ENCODE measurements around the gene PLSCR1. TPM values are rescaled to one million over a fixed set of nuclear protein-coding genes. Genes with fewer than 3 reads are reported as not detected.

Gene PLSCR1
- total RNA-seq, 1 experiment from 2014 or later: 31.7 TPM

DNA sequence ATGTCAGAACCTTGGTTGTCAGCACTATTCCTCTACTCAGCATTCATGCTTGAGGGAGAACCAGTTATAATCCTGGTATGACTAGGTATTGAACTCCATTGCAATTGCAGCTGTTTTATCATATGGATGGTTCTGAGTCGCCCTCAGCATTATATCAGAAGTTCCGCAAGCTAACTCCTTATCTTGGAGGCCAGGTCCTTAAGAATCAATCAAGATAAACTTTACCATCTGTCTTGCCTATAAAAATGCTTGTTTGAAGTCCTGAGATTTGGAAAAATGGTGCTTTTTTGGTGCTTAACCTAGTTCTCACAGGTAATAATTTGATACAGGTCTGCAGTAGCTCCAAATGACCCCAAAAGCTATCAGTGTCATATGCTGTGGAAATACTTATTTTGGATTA lies 16.3 kb upstream of the PLSCR1 start:
- H3K27me3 ChIP-seq: no peaks in the 10 kb centered on the region
- DNase-seq: no peak
- H3K4me3 ChIP-seq: no peak overlapping the region
- H3K9me3 ChIP-seq (replicated peaks): 0 out of 2 replicates have a peak, but pooled peaks cover under 1% of the 10 kb centered on the region
- no peak overlapping the region for H3K27ac ChIP-seq
- H3K36me3 ChIP-seq: no peaks in the 10 kb centered on the region
- peaks cover 11% of the 10 kb centered on the region for H3K4me1 ChIP-seq

DNA sequence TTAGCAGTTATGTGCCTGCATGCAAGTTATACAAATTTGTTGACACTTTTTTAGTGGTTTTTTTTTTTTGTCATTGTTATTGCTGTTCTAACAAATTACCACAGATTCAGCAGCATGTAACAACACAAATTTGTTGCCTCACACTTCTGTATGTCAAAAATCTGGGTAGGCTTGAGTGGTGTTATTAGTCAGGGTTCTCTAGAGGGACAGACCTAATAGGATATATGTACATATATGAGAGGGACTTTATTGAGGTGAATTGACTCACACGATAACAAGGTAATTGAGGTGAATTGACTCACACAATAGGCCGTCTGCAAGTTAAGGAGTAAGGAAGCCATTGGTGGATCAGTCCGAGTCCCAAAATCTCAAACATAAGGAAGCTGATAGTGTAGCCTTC lies 15.0 kb upstream of the PLSCR1 start:
- DNase-seq: no peak
- no peak overlapping the region for H3K27ac ChIP-seq
- H3K36me3 ChIP-seq: no peaks in the 10 kb centered on the region
- peaks cover 11% of the 10 kb centered on the region for H3K4me1 ChIP-seq
- no peak overlapping the region for H3K4me3 ChIP-seq
- H3K9me3 ChIP-seq (replicated peaks): no peaks in the 10 kb centered on the region
- H3K27me3 ChIP-seq: no peaks in the 10 kb centered on the region

DNA sequence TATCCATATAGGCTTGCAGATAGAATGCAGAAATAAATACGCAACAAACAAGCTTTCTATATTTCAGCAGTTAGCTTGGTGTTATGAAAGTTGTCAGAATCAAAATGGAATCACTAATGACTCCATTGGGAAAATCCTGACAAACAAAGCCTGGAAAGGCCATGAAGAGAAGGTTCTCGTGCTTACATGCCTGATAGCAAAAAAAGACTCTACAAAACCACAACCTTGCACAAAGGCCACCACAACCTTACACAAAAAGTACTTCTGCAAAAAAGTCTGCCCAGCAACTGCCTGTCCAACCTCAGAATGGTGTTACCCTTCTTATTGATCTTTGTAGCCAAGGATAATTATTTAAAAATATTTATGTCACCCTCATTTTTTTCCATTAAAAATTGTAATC lies 14.4 kb upstream of the PLSCR1 start:
- Histone ChIP-seq H3K27ac (no peak overlapping the region), H3K4me1 (peaks cover 11% of the 10 kb centered on the region), H3K27me3 (no peaks in the 10 kb centered on the region), H3K4me3 (no peak overlapping the region), H3K36me3 (no peaks in the 10 kb centered on the region), H3K9me3 (replicated peaks) (no peaks in the 10 kb centered on the region)
- DNase-seq: no peak

DNA sequence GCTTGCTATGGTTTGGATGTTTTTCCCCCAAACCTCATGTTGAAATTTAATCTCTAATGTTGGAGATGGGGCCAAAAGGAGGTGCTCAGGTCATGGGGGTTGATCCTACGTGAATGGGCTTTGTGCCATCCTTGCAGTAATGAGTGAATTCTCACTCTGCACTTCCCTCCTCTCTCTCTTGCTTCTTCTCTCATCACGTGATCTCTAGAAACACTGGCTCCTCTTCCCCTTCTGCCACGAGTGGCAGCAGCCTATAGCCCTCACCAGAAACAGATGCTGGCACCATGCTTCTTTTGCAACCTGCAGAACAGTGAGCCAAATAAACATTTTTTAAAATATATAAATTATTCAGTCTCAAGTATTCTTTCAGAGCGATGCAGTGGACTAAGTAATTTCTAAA lies 13.3 kb upstream of the PLSCR1 start:
- no peaks in the 10 kb centered on the region for H3K36me3 ChIP-seq
- H3K27ac ChIP-seq: no peak overlapping the region
- H3K9me3 ChIP-seq (replicated peaks): no peaks in the 10 kb centered on the region
- H3K4me3 ChIP-seq: no peak overlapping the region
- DNase-seq: no peak
- H3K27me3 ChIP-seq: no peaks in the 10 kb centered on the region
- peaks cover 11% of the 10 kb centered on the region for H3K4me1 ChIP-seq

DNA sequence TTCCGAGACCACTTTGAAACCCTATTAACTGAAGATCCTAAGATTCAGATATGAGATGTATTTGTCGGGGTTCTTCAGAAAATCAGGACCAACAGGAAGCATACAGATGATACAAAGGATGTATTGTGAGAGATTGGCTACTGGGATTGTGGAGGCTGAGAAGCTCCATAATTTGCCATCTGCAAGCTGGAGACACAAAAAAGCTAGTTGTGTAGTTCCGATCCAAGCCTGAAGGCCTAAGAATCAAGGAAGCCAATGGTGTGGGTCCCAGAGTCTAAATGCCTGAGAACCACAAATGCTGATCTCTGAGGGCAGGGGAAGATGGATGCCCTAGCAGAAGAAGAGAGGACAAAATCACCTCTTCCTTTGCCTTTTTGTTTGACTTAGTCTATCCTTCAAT lies 10.9 kb upstream of the PLSCR1 start:
- H3K4me3 ChIP-seq: no peak overlapping the region
- H3K27me3 ChIP-seq: no peaks in the 10 kb centered on the region
- H3K9me3 ChIP-seq (replicated peaks): no peaks in the 10 kb centered on the region
- DNase-seq: no peak
- H3K36me3 ChIP-seq: no peaks in the 10 kb centered on the region
- H3K4me1 ChIP-seq: 0 out of 2 replicates have a peak, but pooled peaks cover 5% of the 10 kb centered on the region
- H3K27ac ChIP-seq: no peak overlapping the region

DNA sequence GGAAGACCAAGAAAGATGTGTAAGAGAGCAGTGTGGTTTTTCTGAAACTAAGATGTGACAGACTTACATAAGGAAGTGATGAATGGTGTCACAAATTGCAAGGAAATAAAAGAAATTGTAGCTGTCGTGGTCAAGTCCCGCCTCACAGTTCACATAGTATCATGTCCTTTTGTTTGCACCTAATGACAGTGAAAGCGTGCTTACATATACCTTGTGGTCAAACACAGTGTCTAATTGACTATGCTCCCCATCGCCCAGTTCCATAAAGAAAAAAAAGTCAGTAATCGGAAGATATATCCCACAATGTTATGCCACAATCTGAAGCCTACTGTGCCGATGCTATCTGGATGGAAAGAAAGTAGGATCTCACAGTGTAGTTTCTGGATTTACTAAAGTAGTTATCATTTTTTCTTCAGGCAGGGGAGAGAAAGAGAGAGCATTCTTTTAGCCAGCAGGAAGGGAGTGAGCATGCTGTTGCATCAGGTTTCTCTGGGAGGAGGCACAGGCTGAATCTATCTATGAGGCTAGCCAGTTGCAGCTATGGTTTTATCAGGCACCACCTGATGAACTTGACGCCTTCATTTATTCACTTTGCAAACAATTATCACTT lies 9.8 kb upstream of the PLSCR1 start:
- Histone ChIP-seq H3K36me3 (no peaks in the 10 kb centered on the region), H3K9me3 (replicated peaks) (no peaks in the 10 kb centered on the region), H3K4me3 (no peak overlapping the region), H3K27ac (no peak overlapping the region), H3K27me3 (no peaks in the 10 kb centered on the region), H3K4me1 (0 out of 2 replicates have a peak, but pooled peaks cover 5% of the 10 kb centered on the region)
- DNase-seq: no peak

DNA sequence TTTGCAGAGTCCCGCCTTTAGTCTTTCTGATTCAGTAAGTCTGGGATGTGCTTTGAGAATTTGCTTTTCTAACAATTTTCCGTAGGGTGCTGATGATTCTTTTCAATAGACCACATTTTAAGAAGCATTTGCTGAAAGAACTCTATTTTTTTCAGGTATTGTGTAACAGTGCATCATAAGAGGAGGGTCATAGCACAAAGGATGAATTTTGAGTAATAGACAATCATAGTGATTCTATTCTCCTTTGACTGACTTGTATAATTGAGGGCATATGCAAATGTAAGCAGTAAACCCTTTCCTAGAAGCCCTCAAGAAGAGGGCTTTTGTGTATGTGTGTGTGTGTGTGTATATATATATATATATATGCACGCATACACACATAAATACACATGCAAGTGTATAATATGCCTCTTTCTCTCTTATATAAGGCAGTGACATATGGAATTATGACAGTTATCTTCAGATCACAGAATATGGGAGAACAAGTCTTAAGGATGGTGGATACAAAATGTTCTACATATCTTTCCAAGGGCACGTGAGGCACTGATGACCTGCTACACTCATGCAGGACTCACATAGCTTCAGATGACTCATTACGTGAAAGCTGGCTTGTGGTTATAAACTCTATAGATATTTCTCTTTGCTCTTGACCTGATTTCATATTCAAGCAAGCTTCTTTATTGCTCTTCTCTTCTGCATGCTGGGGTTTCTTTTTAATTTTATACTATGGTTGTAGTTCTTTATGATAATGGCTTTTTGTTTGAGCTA lies 6.5 kb upstream of the PLSCR1 start:
- Histone ChIP-seq H3K36me3 (no peaks in the 10 kb centered on the region), H3K4me3 (no peak overlapping the region), H3K4me1 (0 out of 2 replicates have a peak, but pooled peaks cover 5% of the 10 kb centered on the region), H3K27ac (no peak overlapping the region), H3K9me3 (replicated peaks) (no peaks in the 10 kb centered on the region), H3K27me3 (no peaks in the 10 kb centered on the region)
- DNase-seq: peak in 1 of 2 experiments; percentile 18

DNA sequence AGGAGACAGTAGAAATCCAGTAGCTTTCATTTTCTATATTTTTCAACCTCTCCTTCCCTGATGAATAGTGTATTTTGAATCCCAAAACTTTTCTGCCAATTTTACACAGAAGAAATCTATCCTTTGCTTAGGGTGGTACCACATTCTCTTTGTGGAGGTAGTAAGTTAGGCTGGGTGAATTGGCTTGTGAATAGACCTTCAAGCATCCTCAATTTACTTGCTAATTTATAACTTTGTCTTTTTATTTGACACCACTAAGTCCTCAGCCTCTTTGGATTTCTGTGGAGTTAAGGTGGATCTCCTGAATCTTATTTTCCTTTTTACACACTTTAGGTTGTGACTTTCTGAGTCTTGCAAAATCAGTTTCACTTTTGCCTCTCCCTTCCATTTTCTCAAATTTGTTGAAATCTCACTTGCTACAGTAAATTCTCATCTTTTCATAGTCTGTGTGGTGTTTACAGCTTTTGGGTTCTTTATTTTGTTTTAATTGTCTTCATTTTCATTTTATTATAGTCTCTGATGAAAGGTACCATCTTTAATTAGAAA lies 5.7 kb upstream of the PLSCR1 start:
- no peaks in the 10 kb centered on the region for H3K27me3 ChIP-seq
- no peak overlapping the region for H3K4me3 ChIP-seq
- no peak for DNase-seq
- H3K36me3 ChIP-seq: no peaks in the 10 kb centered on the region
- no peaks in the 10 kb centered on the region for H3K9me3 ChIP-seq (replicated peaks)
- peaks cover 6% of the 10 kb centered on the region; the same call in 1 of the 2 replicates for H3K4me1 ChIP-seq
- H3K27ac ChIP-seq: no peak overlapping the region

DNA sequence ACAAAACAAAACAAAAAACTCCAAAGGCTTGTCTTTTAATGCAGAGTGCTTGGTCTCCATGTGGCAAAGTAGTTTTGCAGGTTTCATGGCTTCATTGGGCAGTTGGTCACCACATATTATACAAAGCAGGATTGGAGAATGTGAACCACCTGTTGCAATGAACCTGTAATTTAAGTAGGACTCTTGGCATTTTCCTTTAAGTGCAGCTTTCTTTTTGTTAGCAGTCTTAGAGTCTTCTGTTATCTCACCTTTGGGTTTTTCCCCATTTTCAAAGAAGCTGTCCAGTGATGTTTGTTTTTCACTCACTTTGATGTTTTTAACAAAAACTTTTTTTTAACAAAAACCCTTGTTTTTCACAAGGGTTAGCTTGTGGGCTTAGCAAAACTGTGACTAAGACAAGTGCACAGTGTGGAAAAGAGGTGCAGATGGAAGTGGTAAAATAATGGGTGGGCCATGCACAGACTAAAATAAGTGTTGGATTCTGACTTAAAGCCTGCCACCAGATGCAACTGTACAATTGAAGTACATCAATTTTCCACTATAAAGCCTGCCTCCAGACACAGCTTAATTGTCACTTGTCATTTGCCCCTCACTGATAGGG lies 2.9 kb upstream of the PLSCR1 start:
- Histone ChIP-seq H3K9me3 (replicated peaks) (no peaks in the 10 kb centered on the region), H3K36me3 (no peaks in the 10 kb centered on the region), H3K27ac (no peak overlapping the region), H3K4me1 (peaks cover 14% of the 10 kb centered on the region), H3K27me3 (no peaks in the 10 kb centered on the region), H3K4me3 (no peak overlapping the region)
- no peak for DNase-seq

DNA sequence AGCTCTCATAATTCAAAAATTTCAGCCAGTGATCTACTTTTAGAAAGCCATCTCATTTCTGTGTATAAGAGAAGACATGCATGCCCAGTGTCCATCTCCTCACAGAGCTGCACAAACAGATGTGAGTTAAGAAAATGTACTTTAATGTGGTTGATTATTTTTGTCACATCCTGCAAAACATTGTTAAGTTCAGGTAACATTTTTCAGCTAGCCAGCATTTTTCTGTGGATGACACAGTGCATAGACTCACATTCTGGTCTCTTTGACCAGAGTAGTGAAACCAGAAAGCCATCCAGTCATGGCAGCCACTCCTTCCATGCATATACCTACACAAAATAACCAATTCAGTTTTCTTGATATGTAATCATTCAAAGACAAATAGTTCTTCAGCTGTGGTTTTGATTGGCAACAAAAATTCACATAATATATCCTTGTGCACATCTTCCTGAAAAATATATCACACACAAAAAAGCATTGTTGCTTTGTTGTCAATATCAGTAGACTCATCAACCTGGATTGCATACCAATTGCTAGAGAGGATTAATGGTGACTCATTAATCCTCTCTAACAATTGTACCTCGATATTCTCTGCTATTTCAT lies 2.1 kb upstream of the PLSCR1 start:
- no peaks in the 10 kb centered on the region for H3K27me3 ChIP-seq
- no peaks in the 10 kb centered on the region for H3K9me3 ChIP-seq (replicated peaks)
- peaks cover 14% of the 10 kb centered on the region for H3K4me1 ChIP-seq
- H3K27ac ChIP-seq: no peak overlapping the region
- no peak for DNase-seq
- H3K36me3 ChIP-seq: no peaks in the 10 kb centered on the region
- H3K4me3 ChIP-seq: no peak overlapping the region

DNA sequence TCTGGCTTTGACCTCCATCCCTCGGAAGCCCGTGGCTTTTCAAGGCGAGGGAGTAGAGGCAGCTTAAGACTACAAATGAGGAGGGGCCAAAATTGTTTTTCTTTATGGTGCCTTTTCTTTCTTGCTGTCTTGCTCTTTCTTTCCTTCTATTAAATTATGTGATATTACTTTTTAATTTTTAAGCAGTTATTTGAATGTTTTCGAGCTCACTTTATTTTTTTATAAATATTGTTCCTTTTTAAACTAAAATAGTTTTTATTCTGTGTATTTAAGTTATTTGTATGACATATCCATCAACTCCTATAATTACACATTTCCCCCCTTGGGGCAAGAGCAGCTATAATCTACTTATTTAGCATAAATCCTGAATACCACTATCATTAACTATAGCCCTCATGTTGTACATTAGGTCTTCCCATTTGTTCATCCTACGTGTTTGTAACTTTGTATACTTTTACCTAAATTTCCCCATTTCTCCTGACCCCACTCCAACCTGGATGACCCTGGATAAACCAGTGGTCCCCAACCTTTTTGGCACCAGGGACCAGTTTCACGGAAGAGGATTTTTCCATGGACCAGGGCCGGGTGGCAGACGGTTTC lies 622 bp upstream of the PLSCR1 start:
- H3K27ac ChIP-seq: peak overlapping the region; percentile 90
- no peaks in the 10 kb centered on the region for H3K27me3 ChIP-seq
- H3K36me3 ChIP-seq: peaks cover 5% of the 10 kb centered on the region; the same call in 1 of the 2 replicates
- H3K4me1 ChIP-seq: peaks cover 10% of the 10 kb centered on the region
- no peak for DNase-seq
- H3K4me3 ChIP-seq: peak overlapping the region; percentile 94
- no peaks in the 10 kb centered on the region for H3K9me3 ChIP-seq (replicated peaks)

DNA sequence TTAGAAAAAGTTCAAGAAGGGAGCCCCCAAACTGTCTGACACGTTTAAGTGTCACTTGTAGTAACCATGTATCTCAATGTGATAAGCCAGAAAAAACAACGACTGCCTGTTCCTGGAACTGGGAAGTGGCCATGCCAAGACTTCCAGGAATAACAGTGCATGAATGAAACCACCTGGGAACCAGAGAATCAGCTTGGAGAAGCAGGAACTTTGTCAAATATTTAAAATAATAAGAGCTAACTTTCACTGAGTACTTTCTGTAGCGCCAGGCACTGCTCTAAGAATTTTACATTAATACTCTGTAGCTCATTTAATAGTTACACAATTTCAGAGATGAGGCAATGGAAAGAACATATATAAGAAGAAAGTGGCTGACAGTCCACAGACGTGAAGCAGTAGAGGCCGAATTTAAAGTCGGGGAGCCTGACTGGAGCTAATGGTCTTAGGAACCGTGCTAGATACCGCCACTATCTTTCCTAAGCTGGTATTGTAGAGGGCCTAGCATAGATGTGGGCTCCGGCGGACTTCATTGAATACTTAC lies 876 bp downstream of the PLSCR1 start:
- Histone ChIP-seq H3K4me1 (peaks cover 10% of the 10 kb centered on the region), H3K4me3 (peak overlapping the region; percentile 94), H3K27me3 (no peaks in the 10 kb centered on the region), H3K27ac (peak overlapping the region; percentile 90; the same call in 1 of the 2 replicates), H3K36me3 (peaks cover 10% of the 10 kb centered on the region), H3K9me3 (replicated peaks) (no peaks in the 10 kb centered on the region)
- DNase-seq: peak in 1 of 2 experiments; percentile 29

DNA sequence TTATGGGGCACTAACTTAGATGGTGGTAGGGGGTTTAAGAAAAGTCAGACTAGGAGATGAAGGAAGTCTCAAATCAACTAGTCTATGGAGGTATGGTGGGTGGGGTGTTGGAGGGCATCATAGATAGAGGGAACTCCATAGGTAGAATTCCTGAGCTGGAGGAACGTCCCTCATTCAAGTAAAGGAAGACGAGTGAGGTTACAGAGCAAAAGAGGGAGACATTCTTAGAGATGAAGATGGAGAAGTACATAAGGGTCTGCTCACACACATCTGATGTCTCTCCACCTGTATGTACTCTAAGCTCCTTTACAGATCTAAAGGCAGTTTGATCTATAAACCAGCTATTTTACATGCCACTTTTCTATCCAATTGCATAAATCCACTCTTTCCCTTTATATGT lies 1.4 kb downstream of the PLSCR1 start:
- Histone ChIP-seq H3K27ac (no peak overlapping the region), H3K4me3 (peak overlapping the region; percentile 94), H3K36me3 (peaks cover 11% of the 10 kb centered on the region), H3K4me1 (peaks cover 10% of the 10 kb centered on the region), H3K27me3 (no peaks in the 10 kb centered on the region), H3K9me3 (replicated peaks) (no peaks in the 10 kb centered on the region)
- DNase-seq: no peak

DNA sequence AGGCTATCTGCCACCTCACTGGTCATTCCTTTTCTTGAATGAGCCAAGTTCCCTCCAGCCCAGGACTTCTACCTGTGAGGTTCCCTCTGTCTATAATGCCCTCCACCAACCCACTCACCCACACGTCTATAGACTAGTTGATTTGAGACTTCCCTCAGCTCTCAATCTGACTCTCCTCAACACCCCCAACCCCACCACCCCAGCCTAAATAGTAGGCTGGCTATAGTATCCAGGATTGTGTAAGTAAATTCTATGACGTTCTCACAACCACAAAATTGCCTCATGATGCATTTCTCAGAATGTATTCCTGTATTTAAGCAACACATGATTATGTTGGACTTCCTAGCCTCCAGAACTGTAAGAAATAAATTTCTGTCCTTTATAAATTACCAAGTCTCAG lies 2.2 kb downstream of the PLSCR1 start:
- peaks cover 12% of the 10 kb centered on the region for H3K36me3 ChIP-seq
- no peak overlapping the region for H3K27ac ChIP-seq
- no peaks in the 10 kb centered on the region for H3K9me3 ChIP-seq (replicated peaks)
- DNase-seq: no peak
- peaks cover 10% of the 10 kb centered on the region for H3K4me1 ChIP-seq
- no peaks in the 10 kb centered on the region for H3K27me3 ChIP-seq
- H3K4me3 ChIP-seq: no peak overlapping the region
